ENCODE results near the gene CLEC14A.

CLEC14A gene

GRCh38 chr14:38208618-38209562 is 47.0 kb downstream of the CLEC14A start:
- TF ChIP-seq POU2F2 (IDR thresholded peaks at IDR 0.05; ENCODE audit: low read depth, low read length) (no peak), POLR2A (IDR thresholded peaks at IDR 0.05; ENCODE audit: low read depth, low read length) (no peak), SPI1 (IDR thresholded peaks at IDR 0.05; ENCODE audit: low read depth, low read length) (no peak), POLR2AphosphoS5 (IDR thresholded peaks at IDR 0.05; ENCODE audit: low read depth, low read length) (no peak), PAX5 (IDR thresholded peaks at IDR 0.05; ENCODE audit: insufficient read depth, low read length, severe bottlenecking) (no peak), TAF1 (IDR thresholded peaks at IDR 0.05; ENCODE audit: low read depth, low read length) (no peak)
- FAIRE-seq (no peak), DNase-seq (ENCODE audit: insufficient read length, low spot score) (no peak)

DNA sequence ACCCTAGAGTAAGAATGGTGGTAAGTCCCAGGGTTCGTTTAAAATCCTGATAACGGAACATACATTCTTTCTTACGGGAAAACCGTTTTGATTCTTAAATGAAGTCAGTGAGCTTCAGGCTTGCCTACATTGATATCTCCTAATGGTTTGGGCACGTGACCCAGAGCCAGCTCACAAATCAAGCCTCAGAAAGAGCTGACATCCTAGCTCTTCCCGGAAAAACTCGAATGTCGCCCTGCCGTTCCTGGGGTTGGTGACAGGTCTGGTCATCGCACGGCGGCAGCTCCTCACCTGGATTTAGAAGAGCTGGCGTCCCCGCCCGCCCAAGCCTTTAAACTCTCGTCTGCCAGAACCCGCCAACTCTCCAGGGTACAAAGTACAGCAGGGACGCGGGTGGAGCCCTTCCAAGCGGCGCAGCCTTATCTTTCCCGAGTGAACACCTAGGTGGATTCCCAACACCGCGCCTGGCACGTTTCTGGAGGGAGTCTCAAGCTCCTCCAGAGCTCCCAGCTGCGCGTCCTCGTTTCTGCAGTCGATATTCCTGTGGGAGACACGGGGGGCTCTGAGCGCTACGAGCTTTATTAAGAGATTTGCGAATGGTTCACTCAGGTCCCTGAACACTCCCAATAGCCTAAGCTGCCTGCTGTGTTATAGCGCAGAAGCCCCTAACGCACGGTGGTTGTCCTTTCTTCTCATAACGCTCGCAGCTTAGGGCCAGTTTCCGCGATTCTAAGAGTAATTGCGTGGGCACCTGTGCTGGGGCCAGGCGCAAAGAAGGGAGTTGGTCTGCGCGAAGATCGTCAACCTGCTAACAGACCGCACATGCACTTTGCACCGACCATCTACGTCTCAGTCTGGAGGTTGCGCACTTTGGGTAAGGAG is 47.9 kb downstream of the CLEC14A start, which contains the start of gene SSTR1:
SSTR1 (plus strand) TSS at position 169 of the 882 bp plus-strand sequence. CDS start 1,486 bp downstream, outside the sequence.
- DNase-seq (ENCODE audit: insufficient read length, low spot score) (no peak), FAIRE-seq (no peak)
- TF ChIP-seq PAX5 (IDR thresholded peaks at IDR 0.05; ENCODE audit: insufficient read depth, low read length, severe bottlenecking), result no peak
- no peak for TF ChIP-seq SPI1 (IDR thresholded peaks at IDR 0.05; ENCODE audit: low read depth, low read length)
- TF ChIP-seq POLR2AphosphoS5 (IDR thresholded peaks at IDR 0.05; ENCODE audit: low read depth, low read length), result no peak
- TF ChIP-seq POLR2A (IDR thresholded peaks at IDR 0.05; ENCODE audit: low read depth, low read length), result no peak
- TF ChIP-seq TAF1 (IDR thresholded peaks at IDR 0.05; ENCODE audit: low read depth, low read length), result no peak
- TF ChIP-seq POU2F2 (IDR thresholded peaks at IDR 0.05; ENCODE audit: low read depth, low read length), result no peak

GRCh38 chr14:38207377-38207735 is 48.5 kb downstream of the CLEC14A start:
- no peak for DNase-seq (ENCODE audit: insufficient read length, low spot score)
- FAIRE-seq, result no peak
- TF ChIP-seq PAX5 (IDR thresholded peaks at IDR 0.05; ENCODE audit: insufficient read depth, low read length, severe bottlenecking) (no peak), SPI1 (IDR thresholded peaks at IDR 0.05; ENCODE audit: low read depth, low read length) (no peak), POLR2AphosphoS5 (IDR thresholded peaks at IDR 0.05; ENCODE audit: low read depth, low read length) (no peak), TAF1 (IDR thresholded peaks at IDR 0.05; ENCODE audit: low read depth, low read length) (no peak), POLR2A (IDR thresholded peaks at IDR 0.05; ENCODE audit: low read depth, low read length) (no peak), POU2F2 (IDR thresholded peaks at IDR 0.05; ENCODE audit: low read depth, low read length) (no peak)

DNA sequence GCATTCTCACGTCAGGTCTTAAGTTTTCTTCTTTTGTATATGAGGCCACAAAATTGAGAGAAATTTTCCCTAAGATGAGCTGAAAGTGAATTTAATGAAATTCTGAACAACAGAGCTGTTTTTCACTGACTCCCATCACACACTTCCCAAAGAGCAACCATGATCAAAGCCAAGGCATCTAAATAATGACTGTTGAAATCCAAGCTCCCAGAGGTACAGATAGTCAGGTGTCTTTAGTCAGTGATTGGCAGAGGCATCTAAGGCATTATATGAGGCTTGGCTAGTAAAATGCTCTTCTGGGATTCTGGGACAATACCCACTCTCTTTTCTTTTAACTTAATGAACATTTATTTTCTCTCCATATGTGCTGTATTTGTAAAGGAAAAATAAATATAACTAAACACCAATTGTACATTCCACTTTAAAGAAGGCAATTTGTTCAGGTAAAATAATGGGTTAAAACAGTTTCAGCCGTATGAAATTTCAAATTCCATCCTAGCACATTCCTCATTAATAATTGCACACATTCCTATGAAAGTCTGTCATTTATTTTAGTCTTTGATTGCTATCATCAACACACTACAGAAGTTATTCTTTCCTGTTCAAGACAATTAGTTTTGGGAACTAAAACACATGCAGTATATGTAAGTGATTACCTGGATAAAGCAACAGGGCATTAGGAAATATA is 49.1 kb downstream of the CLEC14A start:
- DNase-seq (ENCODE audit: insufficient read length, low spot score) (no peak), FAIRE-seq (no peak)
- TF ChIP-seq TAF1 (IDR thresholded peaks at IDR 0.05; ENCODE audit: low read depth, low read length) (no peak), SPI1 (IDR thresholded peaks at IDR 0.05; ENCODE audit: low read depth, low read length) (no peak), POLR2AphosphoS5 (IDR thresholded peaks at IDR 0.05; ENCODE audit: low read depth, low read length) (no peak), POU2F2 (IDR thresholded peaks at IDR 0.05; ENCODE audit: low read depth, low read length) (no peak), PAX5 (IDR thresholded peaks at IDR 0.05; ENCODE audit: insufficient read depth, low read length, severe bottlenecking) (no peak), POLR2A (IDR thresholded peaks at IDR 0.05; ENCODE audit: low read depth, low read length) (no peak)

DNA sequence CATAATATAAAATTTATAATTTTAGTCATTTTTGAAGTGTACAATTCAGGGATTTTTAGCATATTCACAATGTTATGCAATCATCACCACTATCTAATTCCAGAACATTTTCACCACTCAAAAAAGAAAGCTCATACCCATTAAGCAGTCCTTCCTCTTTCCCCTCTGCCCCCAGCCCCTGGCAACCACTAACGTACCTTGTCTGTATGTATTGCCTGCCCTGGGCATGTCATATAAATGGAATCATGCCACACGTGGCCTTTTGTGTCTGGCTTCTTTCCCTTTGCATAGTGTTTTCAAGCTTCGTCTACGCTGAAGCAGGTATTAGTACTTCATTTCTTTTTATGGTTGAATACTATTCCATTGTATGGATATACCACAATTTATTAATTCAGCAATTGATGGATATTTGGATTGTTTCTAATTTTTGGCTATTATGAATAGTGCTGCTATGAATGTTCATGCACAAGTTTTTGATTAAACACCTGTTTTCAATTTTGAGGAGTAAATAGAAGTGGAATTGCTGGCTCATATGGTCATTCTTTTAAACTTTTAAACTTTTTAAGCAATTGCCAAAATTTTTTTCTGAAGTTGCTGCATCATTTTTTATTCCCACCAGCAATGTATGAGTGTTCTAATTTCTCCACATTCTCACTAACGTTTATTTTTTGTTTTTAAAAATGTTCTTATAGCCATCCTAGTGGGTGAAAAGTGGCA is 49.8 kb downstream of the CLEC14A start:
- DNase-seq (ENCODE audit: insufficient read length, low spot score) (no peak), FAIRE-seq (no peak)
- TF ChIP-seq TAF1 (IDR thresholded peaks at IDR 0.05; ENCODE audit: low read depth, low read length) (no peak), PAX5 (IDR thresholded peaks at IDR 0.05; ENCODE audit: insufficient read depth, low read length, severe bottlenecking) (no peak)

DNA sequence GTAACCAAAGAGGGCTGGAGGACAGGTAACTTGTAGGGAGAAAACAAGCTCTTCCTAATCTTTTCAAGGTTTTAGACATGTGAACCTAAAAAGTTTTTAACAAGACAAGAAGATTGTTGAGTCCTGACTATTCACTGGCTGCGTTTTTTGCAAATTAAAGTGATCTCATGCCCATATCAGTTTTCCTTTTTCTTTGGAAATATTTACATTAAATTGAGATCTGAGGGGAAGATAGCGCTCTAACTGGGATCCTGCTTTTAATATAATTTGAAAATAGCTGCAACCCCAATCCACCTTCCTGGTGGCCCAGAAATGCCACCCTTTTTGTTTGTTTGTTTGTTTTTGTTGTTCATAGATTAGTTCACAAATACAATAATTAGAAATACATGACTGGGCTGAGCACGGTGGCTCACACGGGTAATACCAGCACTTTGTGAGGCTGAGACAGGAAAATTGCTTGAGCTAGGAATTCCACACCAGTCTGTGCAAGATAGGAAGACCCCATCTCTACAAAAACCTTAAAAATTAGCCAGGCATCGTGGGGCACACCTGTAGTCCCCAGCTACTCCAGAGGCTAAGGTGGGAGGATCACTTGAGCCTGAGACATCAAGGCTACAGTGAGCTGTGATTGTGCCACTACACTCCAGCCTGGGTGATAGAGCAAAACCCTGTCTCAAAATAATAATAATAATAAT is 50.6 kb downstream of the CLEC14A start:
- DNase-seq (ENCODE audit: insufficient read length, low spot score) (no peak), FAIRE-seq (no peak)
- TF ChIP-seq POLR2AphosphoS5 (IDR thresholded peaks at IDR 0.05; ENCODE audit: low read depth, low read length) (no peak), SPI1 (IDR thresholded peaks at IDR 0.05; ENCODE audit: low read depth, low read length) (no peak), POLR2A (IDR thresholded peaks at IDR 0.05; ENCODE audit: low read depth, low read length) (no peak), PAX5 (IDR thresholded peaks at IDR 0.05; ENCODE audit: insufficient read depth, low read length, severe bottlenecking) (no peak), POU2F2 (IDR thresholded peaks at IDR 0.05; ENCODE audit: low read depth, low read length) (no peak), TAF1 (IDR thresholded peaks at IDR 0.05; ENCODE audit: low read depth, low read length) (no peak)

GRCh38 chr14:38204719-38205115 is 51.2 kb downstream of the CLEC14A start:
- TF ChIP-seq SPI1 (IDR thresholded peaks at IDR 0.05; ENCODE audit: low read depth, low read length) (no peak), TAF1 (IDR thresholded peaks at IDR 0.05; ENCODE audit: low read depth, low read length) (no peak), POLR2A (IDR thresholded peaks at IDR 0.05; ENCODE audit: low read depth, low read length) (no peak), POLR2AphosphoS5 (IDR thresholded peaks at IDR 0.05; ENCODE audit: low read depth, low read length) (no peak), POU2F2 (IDR thresholded peaks at IDR 0.05; ENCODE audit: low read depth, low read length) (no peak), PAX5 (IDR thresholded peaks at IDR 0.05; ENCODE audit: insufficient read depth, low read length, severe bottlenecking) (no peak)
- FAIRE-seq (no peak), DNase-seq (ENCODE audit: insufficient read length, low spot score) (no peak)
